Vagina (tissue), 2 donors: Measurements from ENCODE around the gene NRP1.

Experiments used
- POLR2A ChIP-seq, 2 donors: fragments of 450-650 bp; IDR thresholded peaks; one replicate each; pipeline ENCODE4 v1.6.1; 2017; ENCODE audit warnings: antibody characterized with exemption in 2 of 2, mild to moderate bottlenecking in 2 of 2, moderate library complexity in 2 of 2
- POLR2AphosphoS5 ChIP-seq, 2 donors: sonication (generic); formaldehyde crosslinking; IDR thresholded peaks; one replicate each; pipeline ENCODE4 v1.9.0; 2017; ENCODE audit warnings: antibody characterized with exemption in 2 of 2, mild to moderate bottlenecking in 2 of 2, low read depth in 1 of 2; ENCODE audit not compliant: insufficient read depth in 1 of 2
- TF ChIP-seq, protein P1 (sequence below), 3 experiments: fragments of 450-650 bp in 2 of 3; fragments of 200-600 bp in 1 of 3; sonication (generic) in 1 of 3; IDR thresholded peaks; one replicate each; pipeline ENCODE4 v1.5.1; 2017 to 2019; ENCODE audit warnings: antibody characterized with exemption in 3 of 3, mild to moderate bottlenecking in 2 of 3, moderate library complexity in 2 of 3

DNA sequence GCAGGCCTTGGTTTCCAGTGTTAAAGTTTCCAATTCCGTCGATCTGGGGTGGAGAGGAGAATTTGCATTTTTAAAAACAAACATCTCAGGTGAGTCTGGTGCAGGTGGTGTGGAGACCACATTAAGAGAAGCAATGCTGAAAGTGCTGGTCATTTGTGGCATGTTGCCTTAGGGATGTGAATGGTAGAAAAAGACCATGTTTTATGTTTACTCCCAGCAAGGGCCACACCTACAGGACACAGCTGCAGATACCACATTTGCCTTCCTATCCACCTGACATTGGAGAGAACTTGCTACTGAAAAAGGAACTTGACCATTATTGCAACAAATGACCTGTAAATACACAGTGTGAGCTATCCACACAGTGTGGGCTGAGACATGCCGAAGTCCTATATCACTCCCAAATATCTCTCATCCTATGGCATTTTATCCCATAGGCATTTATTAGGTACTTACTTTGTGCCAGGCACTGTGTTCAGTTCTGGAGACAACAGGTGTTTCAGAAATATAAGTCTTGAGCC, 183.1 kb downstream of the NRP1 start:
- no peak for TF ChIP-seq POLR2AphosphoS5 (IDR thresholded peaks at IDR 0.05; ENCODE audit: insufficient read depth in 1 of 2, low read depth in 1 of 2)
- no peak for TF ChIP-seq POLR2A (IDR thresholded peaks at IDR 0.05)
- TF ChIP-seq, protein P1, sequence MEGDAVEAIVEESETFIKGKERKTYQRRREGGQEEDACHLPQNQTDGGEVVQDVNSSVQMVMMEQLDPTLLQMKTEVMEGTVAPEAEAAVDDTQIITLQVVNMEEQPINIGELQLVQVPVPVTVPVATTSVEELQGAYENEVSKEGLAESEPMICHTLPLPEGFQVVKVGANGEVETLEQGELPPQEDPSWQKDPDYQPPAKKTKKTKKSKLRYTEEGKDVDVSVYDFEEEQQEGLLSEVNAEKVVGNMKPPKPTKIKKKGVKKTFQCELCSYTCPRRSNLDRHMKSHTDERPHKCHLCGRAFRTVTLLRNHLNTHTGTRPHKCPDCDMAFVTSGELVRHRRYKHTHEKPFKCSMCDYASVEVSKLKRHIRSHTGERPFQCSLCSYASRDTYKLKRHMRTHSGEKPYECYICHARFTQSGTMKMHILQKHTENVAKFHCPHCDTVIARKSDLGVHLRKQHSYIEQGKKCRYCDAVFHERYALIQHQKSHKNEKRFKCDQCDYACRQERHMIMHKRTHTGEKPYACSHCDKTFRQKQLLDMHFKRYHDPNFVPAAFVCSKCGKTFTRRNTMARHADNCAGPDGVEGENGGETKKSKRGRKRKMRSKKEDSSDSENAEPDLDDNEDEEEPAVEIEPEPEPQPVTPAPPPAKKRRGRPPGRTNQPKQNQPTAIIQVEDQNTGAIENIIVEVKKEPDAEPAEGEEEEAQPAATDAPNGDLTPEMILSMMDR (IDR thresholded peaks at IDR 0.05): no peak
